ENCODE results near the gene TRMT10C.

Gene TRMT10C

GRCh38 chr3:101530686-101531047 is 31.0 kb upstream of the TRMT10C start:
- no peak for DNase-seq (ENCODE audit: low read depth in 1 of 2, low spot score in 1 of 2)
- H3K27me3 ChIP-seq (ENCODE audit: insufficient read depth, poor library complexity, severe bottlenecking) = no peaks in the 10 kb centered on the region
- H3K4me3 ChIP-seq (replicated peaks; ENCODE audit: insufficient read depth, low read length) = no peak overlapping the region
- no peak overlapping the region for H3K27ac ChIP-seq (replicated peaks)
- no peak for TF ChIP-seq SPI1 (IDR thresholded peaks at IDR 0.05; ENCODE audit: borderline replicate concordance, low read depth)
- no peak for TF ChIP-seq POLR2AphosphoS5 (IDR thresholded peaks at IDR 0.05; ENCODE audit: low read depth)
- TF ChIP-seq REST (IDR thresholded peaks at IDR 0.05; ENCODE audit: insufficient replicate concordance, low read depth) = no peak
- TF ChIP-seq GABPA (IDR thresholded peaks at IDR 0.05; ENCODE audit: low read depth) = no peak
- no peak for TF ChIP-seq CTCF (IDR thresholded peaks at IDR 0.05; ENCODE audit: insufficient read depth, low read length)

- H3K4me3 ChIP-seq (replicated peaks; ENCODE audit: insufficient read depth, low read length) = no peak overlapping the region
- TF ChIP-seq SPI1 (IDR thresholded peaks at IDR 0.05; ENCODE audit: borderline replicate concordance, low read depth) (no peak), GABPA (IDR thresholded peaks at IDR 0.05; ENCODE audit: low read depth) (no peak), POLR2AphosphoS5 (IDR thresholded peaks at IDR 0.05; ENCODE audit: low read depth) (no peak), REST (IDR thresholded peaks at IDR 0.05; ENCODE audit: insufficient replicate concordance, low read depth) (no peak), CTCF (IDR thresholded peaks at IDR 0.05; ENCODE audit: insufficient read depth, low read length) (no peak)
- no peaks in the 10 kb centered on the region for H3K27me3 ChIP-seq (ENCODE audit: insufficient read depth, poor library complexity, severe bottlenecking)
- no peak overlapping the region for H3K27ac ChIP-seq (replicated peaks)
- no peak for DNase-seq (ENCODE audit: low read depth in 1 of 2, low spot score in 1 of 2)
Measured at GRCh38 chr3:101531473-101532086, 30.1 kb upstream of the TRMT10C start.

DNA sequence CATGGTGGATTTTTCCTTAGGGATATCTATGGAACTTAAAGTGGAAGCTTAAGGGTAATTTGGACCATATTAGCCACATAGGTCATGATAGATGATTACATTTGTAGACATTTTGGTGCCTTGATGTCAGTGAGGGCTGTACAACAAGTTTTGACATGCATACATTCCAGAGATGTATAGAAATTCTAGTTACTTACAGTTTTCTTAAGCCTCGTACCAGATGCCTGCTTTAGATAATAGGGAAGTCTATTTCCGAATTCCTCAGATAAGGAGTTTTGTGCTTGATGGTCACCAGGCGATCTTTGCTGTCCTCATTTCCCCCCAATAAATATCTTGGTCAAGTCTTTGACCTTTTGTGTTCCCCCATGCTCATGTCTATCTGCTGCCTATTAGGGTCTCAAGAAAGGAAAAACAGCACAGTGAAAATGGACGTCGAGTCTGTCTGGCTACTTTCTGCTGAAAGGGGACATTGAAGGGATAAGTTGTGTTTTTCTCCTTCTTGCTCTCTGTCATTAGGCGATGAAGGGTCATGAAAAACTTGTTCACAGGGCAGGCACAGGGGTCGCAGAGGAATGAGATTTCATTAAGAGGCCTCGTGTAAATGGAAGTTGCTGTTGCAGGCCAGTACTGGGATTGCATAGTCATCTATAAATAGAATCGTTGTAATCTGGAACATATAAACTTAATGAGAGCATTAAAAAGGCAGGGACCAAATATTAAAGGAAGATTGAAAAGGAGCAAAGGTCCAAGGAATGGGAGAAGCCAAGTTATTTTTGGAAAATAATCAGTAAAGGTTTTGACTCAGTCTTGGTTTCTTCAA is 28.7 kb upstream of the TRMT10C start:
- H3K4me3 ChIP-seq (replicated peaks; ENCODE audit: insufficient read depth, low read length) = no peak overlapping the region
- TF ChIP-seq POLR2AphosphoS5 (IDR thresholded peaks at IDR 0.05; ENCODE audit: low read depth) = no peak
- TF ChIP-seq GABPA (IDR thresholded peaks at IDR 0.05; ENCODE audit: low read depth) = no peak
- TF ChIP-seq REST (IDR thresholded peaks at IDR 0.05; ENCODE audit: insufficient replicate concordance, low read depth) = no peak
- no peak for TF ChIP-seq CTCF (IDR thresholded peaks at IDR 0.05; ENCODE audit: insufficient read depth, low read length)
- no peak for TF ChIP-seq SPI1 (IDR thresholded peaks at IDR 0.05; ENCODE audit: borderline replicate concordance, low read depth)
- H3K27ac ChIP-seq (replicated peaks) = no peak overlapping the region
- DNase-seq (ENCODE audit: low read depth in 1 of 2, low spot score in 1 of 2) = no peak
- H3K27me3 ChIP-seq (ENCODE audit: insufficient read depth, poor library complexity, severe bottlenecking) = no peaks in the 10 kb centered on the region

Measured in HL-60 (cell line).